Activated CD8-positive, alpha-beta memory T cell treated with anti-CD3 and anti-CD28 coated beads for 36 hours (primary cell): ENCODE data around the gene EXPH5. TPM values are rescaled to one million over a fixed set of nuclear protein-coding genes. Genes with fewer than 3 reads are reported as not detected.
"Not testable (repeated sequence)": the region's sequence is repeated elsewhere in the genome, so short reads cannot be mapped to it uniquely, and the experiment has no call there.

ENCODE experiments used
- CTCF ChIA-PET: fragments of 350-600 bp; sonication (Branson Sonifier 250); formaldehyde crosslinking; loops from one replicate; lab custom pipeline; 2021; ENCODE audit warnings: antibody characterized with exemption; lab: Charles Lee
- POLR2A ChIA-PET: fragments of 350-600 bp; sonication (Branson Sonifier 250); formaldehyde crosslinking; loops from one replicate; lab custom pipeline; 2021; ENCODE audit warnings: antibody characterized with exemption; lab: Charles Lee
- total RNA-seq, 2 experiments: library from RNA; stranded (reverse); gene quantifications; one replicate each; pipeline ENCODE4 v1.2.3, GENCODE V29; 2021

EXPH5 gene
- total RNA-seq: under 1 TPM; 0.71 to 0.95 TPM

GRCh38 chr11:108593214-108593922, at the start of gene EXPH5:
Gene EXPH5 (minus strand): TSS chr11:108593768. CDS start chr11:108593536, 232 bp downstream.
- ChIA-PET POLR2A (no interaction called here), CTCF (no interaction called here)

- POLR2A ChIA-PET, CTCF ChIA-PET: not testable (repeated sequence)
Observed at GRCh38 chr11:108641752-108642151, 48.2 kb upstream of the EXPH5 start.

GRCh38 chr11:108639146-108639545, 45.6 kb upstream of the EXPH5 start:
- ChIA-PET POLR2A (no interaction called here), CTCF (no interaction called here)

GRCh38 chr11:108636222-108636621, 42.7 kb upstream of the EXPH5 start:
- CTCF ChIA-PET: interaction anchor here (0.6 kb wide), 1 partner anchor 307 kb away, joined by 3 read pairs; no protein-coding TSS in a partner anchor
- POLR2A ChIA-PET: no interaction called here

- ChIA-PET CTCF (no interaction called here), POLR2A (no interaction called here)
Observed at GRCh38 chr11:108635106-108635505, 41.5 kb upstream of the EXPH5 start.

GRCh38 chr11:108632041-108632704, 38.6 kb upstream of the EXPH5 start:
- CTCF ChIA-PET: interaction anchor here (0.6 kb wide), 1 partner anchor 30 kb away, joined by 3 read pairs; no protein-coding TSS in a partner anchor
- POLR2A ChIA-PET: no interaction called here

- POLR2A ChIA-PET: no interaction called here
- CTCF ChIA-PET: no interaction called here
Observed at GRCh38 chr11:108629274-108629673, 35.7 kb upstream of the EXPH5 start.

- CTCF ChIA-PET: no interaction called here
Observed at GRCh38 chr11:108628812-108629211, 35.2 kb upstream of the EXPH5 start.

GRCh38 chr11:108628326-108628725, 34.8 kb upstream of the EXPH5 start:
- CTCF ChIA-PET: no interaction called here
- POLR2A ChIA-PET: no interaction called here

More at GRCh38 chr11:108628812-108629211, 35.2 kb upstream of the EXPH5 start:
- POLR2A ChIA-PET: no interaction called here

- POLR2A ChIA-PET: no interaction called here
- CTCF ChIA-PET: no interaction called here
Observed at GRCh38 chr11:108624196-108624925, 30.8 kb upstream of the EXPH5 start.

GRCh38 chr11:108622341-108622740, 28.8 kb upstream of the EXPH5 start:
- ChIA-PET POLR2A (no interaction called here), CTCF (no interaction called here)

- ChIA-PET CTCF (no interaction called here), POLR2A (no interaction called here)
Observed at GRCh38 chr11:108620958-108621772, 27.6 kb upstream of the EXPH5 start.

GRCh38 chr11:108618529-108618928, 25.0 kb upstream of the EXPH5 start:
- ChIA-PET CTCF (no interaction called here), POLR2A (no interaction called here)

- POLR2A ChIA-PET: no interaction called here
- CTCF ChIA-PET: interaction anchor here (0.5 kb wide), 1 partner anchor 9 kb away, joined by 3 read pairs; no protein-coding TSS in a partner anchor
Observed at GRCh38 chr11:108617055-108617454, 23.5 kb upstream of the EXPH5 start.

- POLR2A ChIA-PET: no interaction called here
- CTCF ChIA-PET: no interaction called here
Observed at GRCh38 chr11:108616549-108616948, 23.0 kb upstream of the EXPH5 start.

- POLR2A ChIA-PET: no interaction called here
Observed at GRCh38 chr11:108614086-108614485, 20.5 kb upstream of the EXPH5 start.

GRCh38 chr11:108609682-108610081, 16.1 kb upstream of the EXPH5 start:
- ChIA-PET CTCF (no interaction called here), POLR2A (no interaction called here)

More at GRCh38 chr11:108614086-108614485, 20.5 kb upstream of the EXPH5 start:
- CTCF ChIA-PET: interaction anchor here (0.7 kb wide), 1 partner anchor 84 kb away, joined by 3 read pairs; no protein-coding TSS in a partner anchor

- POLR2A ChIA-PET: no interaction called here
- CTCF ChIA-PET: interaction anchor here (0.7 kb wide), 1 partner anchor 9 kb away, joined by 3 read pairs; no protein-coding TSS in a partner anchor
Observed at GRCh38 chr11:108608548-108608947, 15.0 kb upstream of the EXPH5 start.

GRCh38 chr11:108606495-108607160, 13.1 kb upstream of the EXPH5 start:
- CTCF ChIA-PET: no interaction called here
- POLR2A ChIA-PET: no interaction called here
